ENCODE results near the gene ATG7.
"Not testable (repeated sequence)": the region's sequence is repeated elsewhere in the genome, so short reads cannot be mapped to it uniquely, and the experiment has no call there.

The ATG7 gene

GRCh38 chr3:11495948-11496557, 223.9 kb downstream of the ATG7 start:
- no peak for DNase-seq (ENCODE audit: low read depth)
- H3K4me3 ChIP-seq (ENCODE audit: low read length) = no peak overlapping the region
- TF ChIP-seq, protein P1, sequence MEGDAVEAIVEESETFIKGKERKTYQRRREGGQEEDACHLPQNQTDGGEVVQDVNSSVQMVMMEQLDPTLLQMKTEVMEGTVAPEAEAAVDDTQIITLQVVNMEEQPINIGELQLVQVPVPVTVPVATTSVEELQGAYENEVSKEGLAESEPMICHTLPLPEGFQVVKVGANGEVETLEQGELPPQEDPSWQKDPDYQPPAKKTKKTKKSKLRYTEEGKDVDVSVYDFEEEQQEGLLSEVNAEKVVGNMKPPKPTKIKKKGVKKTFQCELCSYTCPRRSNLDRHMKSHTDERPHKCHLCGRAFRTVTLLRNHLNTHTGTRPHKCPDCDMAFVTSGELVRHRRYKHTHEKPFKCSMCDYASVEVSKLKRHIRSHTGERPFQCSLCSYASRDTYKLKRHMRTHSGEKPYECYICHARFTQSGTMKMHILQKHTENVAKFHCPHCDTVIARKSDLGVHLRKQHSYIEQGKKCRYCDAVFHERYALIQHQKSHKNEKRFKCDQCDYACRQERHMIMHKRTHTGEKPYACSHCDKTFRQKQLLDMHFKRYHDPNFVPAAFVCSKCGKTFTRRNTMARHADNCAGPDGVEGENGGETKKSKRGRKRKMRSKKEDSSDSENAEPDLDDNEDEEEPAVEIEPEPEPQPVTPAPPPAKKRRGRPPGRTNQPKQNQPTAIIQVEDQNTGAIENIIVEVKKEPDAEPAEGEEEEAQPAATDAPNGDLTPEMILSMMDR (conservative IDR thresholded peaks at IDR 0.05; ENCODE audit: low read depth, low read length) = no peak

- H3K4me3 ChIP-seq (ENCODE audit: low read length) = no peak overlapping the region
- no peak for DNase-seq (ENCODE audit: low read depth)
- TF ChIP-seq, protein P1 (conservative IDR thresholded peaks at IDR 0.05; ENCODE audit: low read depth, low read length) = no peak
Observed at GRCh38 chr3:11498177-11498576, 226.0 kb downstream of the ATG7 start.

DNA sequence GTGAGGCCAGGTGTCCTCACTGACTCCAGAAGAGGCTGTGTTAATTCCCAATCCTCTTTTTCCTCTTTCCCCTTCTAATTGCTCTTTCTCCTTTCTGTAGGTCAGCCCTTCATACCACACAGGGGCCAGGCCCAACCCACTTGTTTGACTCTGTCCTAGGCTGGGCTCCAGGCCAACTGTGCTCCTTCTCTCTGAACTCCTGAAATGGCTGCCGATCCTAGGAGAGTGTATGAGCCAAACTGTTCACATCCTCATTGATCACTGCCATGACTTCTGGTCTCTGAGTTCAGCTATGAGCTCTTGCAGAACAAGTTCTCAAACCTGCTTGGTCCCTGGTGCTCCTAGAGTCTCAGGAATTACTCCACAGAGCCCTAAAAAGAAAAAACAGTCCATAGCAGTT, 226.4 kb downstream of the ATG7 start:
- peak; percentile 53 for DNase-seq (ENCODE audit: low read depth)
- H3K4me3 ChIP-seq (ENCODE audit: low read length) = no peak overlapping the region
- TF ChIP-seq, protein P1 (conservative IDR thresholded peaks at IDR 0.05; ENCODE audit: low read depth, low read length) = no peak

DNA sequence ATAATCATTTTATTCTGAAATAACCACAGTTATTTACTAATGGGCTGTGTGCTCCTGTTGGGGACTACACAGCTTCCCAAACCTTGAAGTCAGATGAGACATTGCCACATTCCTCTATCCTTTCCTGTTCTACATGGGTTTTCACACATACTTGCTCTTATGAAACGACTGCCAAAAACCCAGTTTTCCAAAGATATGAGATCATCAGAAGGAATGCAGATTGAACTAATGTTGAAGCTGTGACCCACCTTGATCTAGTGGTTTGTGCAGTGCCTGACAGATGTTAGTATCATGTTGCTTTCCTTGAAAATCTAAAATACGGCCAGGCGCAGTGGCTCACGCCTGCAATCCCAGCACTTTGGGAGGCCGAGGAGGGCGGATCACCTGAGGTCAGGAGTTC, 226.9 kb downstream of the ATG7 start:
- TF ChIP-seq, protein P1 (conservative IDR thresholded peaks at IDR 0.05; ENCODE audit: low read depth, low read length) = no peak
- DNase-seq (ENCODE audit: low read depth) = peak; percentile 62
- no peak overlapping the region for H3K4me3 ChIP-seq (ENCODE audit: low read length)

GRCh38 chr3:11502413-11502812, 230.2 kb downstream of the ATG7 start:
- DNase-seq (ENCODE audit: low read depth); H3K4me3 ChIP-seq (ENCODE audit: low read length): not testable (repeated sequence)

DNA sequence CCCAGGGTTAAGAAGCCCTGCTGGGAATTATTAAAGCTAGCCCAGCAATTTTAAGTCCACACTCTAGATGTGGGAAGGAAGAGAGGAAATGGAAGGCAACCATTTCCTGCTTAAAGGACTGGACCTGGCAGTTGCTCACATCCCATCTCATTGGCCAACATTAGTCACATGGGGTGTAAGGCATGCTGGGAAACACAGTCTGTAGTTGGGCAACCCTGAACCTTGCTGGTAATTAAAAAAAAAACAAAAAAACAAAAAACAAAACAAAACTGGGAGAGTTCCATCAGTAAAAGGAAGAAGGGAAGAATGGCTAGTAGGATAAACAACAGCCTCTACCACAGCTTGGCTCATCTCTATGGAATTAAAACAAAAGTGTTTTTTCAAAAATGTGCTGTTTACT, 235.5 kb downstream of the ATG7 start:
- H3K4me3 ChIP-seq (ENCODE audit: low read length) = no peak overlapping the region
- no peak for DNase-seq (ENCODE audit: low read depth)
- TF ChIP-seq, protein P1 (conservative IDR thresholded peaks at IDR 0.05; ENCODE audit: low read depth, low read length) = no peak

DNA sequence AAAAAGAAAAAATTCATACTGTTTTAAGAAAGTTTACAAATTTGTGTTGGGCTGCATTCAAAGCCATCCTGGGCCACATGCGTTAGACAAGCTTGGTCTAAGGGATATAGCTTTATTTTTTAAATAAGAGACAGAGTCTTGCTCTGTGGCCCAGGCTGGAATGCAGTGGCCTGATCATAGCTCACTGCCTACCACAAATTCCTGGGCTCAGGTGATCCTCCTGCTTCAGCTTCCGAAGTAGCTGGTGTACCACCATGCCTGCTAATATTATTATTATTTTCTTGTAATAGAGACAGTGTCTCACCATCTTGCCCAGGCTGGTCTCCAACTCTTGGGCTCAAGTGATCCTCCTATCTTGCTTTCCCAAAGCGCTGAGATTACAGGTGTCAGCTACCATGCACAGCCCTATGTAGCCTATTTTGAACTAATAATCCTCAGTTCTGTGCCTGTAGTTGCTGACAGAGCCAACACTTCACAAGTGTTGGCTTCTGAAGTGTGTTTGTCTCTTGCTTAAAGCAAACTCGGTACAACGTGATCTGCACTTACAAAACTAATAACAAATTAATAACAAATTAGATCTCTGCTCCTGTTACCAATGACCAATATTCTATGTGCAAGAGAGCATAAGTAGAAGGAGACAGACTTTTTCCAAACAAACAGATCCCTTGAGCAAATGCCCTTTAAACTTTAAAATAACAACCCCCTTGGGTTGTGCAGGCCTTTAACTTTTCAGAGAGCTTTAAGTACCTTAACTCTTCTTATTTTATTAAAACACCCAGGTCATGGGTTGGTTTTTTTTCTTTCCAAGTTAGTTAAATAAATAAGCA, 236.4 kb downstream of the ATG7 start:
- no peak overlapping the region for H3K4me3 ChIP-seq (ENCODE audit: low read length)
- TF ChIP-seq, protein P1 (conservative IDR thresholded peaks at IDR 0.05; ENCODE audit: low read depth, low read length) = no peak
- no peak for DNase-seq (ENCODE audit: low read depth)
